OCI-LY7 (cell line): ENCODE measurements around the gene CARD14.

ENCODE experiments used
- EZH2phosphoT487 ChIP-seq: fragments of 200-600 bp; sonication (generic); IDR thresholded peaks from 2 replicates; pipeline ENCODE4 v1.6.1; 2018; ENCODE audit warnings: low read depth, borderline replicate concordance, mild to moderate bottlenecking, mixed run types, antibody characterized with exemption, low read length, moderate library complexity, mixed read lengths
- TF ChIP-seq, protein P1 (sequence below): fragments of 200-600 bp; sonication (generic); conservative IDR thresholded peaks from 2 replicates; pipeline ENCODE4 v1.5.1; 2014; ENCODE audit warnings: mild to moderate bottlenecking, antibody characterized with exemption, low read length, moderate library complexity, mixed read lengths

DNA sequence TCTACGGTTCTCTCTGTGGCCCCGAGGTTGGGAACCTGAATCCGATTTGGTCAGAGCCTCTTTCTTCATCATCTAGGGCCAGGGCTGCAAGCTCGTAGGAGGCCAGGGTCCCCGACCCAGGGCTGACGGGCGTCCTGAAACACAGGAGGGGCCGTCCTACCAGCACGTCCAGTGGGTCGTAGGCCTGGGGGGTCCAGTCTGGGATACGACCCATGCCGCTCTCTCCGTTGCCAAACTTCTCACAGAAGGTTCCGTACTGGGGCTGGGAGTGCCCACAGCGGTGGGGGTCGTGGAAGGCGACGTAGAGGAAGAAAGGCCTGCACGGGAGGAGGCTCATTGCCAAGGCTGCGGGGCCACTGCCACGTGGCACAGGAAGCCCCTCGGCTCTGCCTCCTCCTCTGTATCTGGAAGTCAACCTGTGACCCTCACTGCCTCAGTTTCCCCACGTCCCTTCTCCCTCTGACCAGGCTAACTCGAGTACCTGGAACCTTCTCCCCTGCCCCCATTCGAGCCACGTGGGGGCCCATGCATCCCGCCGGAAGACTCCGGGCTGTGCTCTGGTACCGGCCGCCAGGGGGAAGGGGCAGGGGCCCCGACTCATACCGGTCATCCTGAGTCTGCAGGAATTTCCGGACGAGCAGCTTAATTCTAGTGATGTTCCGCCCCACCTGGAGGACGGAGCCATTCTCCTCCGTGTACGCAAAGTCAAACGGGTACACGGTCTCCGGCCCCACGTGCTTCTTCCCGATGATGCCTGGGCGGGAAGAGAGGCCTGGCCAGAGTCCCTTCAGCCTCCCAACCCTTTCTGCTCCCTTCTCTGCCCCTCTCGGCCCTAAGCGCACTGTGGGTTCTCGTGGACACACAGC, 44.4 kb downstream of the CARD14 start:
- TF ChIP-seq, protein P1, sequence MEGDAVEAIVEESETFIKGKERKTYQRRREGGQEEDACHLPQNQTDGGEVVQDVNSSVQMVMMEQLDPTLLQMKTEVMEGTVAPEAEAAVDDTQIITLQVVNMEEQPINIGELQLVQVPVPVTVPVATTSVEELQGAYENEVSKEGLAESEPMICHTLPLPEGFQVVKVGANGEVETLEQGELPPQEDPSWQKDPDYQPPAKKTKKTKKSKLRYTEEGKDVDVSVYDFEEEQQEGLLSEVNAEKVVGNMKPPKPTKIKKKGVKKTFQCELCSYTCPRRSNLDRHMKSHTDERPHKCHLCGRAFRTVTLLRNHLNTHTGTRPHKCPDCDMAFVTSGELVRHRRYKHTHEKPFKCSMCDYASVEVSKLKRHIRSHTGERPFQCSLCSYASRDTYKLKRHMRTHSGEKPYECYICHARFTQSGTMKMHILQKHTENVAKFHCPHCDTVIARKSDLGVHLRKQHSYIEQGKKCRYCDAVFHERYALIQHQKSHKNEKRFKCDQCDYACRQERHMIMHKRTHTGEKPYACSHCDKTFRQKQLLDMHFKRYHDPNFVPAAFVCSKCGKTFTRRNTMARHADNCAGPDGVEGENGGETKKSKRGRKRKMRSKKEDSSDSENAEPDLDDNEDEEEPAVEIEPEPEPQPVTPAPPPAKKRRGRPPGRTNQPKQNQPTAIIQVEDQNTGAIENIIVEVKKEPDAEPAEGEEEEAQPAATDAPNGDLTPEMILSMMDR = no peak
- TF ChIP-seq EZH2phosphoT487 = no peak
